Astrocyte of the hippocampus (primary cell): ENCODE results near the gene SORL1-AS1.
"Not testable (repeated sequence)": the region's sequence is repeated elsewhere in the genome, so short reads cannot be mapped to it uniquely, and the experiment has no call there.

Experiments
- DNase-seq: peaks from one replicate; pipeline ENCODE4 v3.0.0; 2011; ENCODE audit warnings: low read depth, low spot score

Gene SORL1-AS1

GRCh38 chr11:121429556-121429955, 23.2 kb downstream of the SORL1-AS1 start:
- no peak for DNase-seq

GRCh38 chr11:121427400-121427744, 25.4 kb downstream of the SORL1-AS1 start:
- no peak for DNase-seq

GRCh38 chr11:121426476-121427399, 26.0 kb downstream of the SORL1-AS1 start:
- peak; percentile 56 for DNase-seq

- DNase-seq = no peak
These were observed 26.9 kb downstream of the SORL1-AS1 start for GRCh38 chr11:121425828-121426227.

- DNase-seq = no peak
These were observed 30.1 kb downstream of the SORL1-AS1 start for GRCh38 chr11:121422675-121423074.

GRCh38 chr11:121421149-121421901, 31.4 kb downstream of the SORL1-AS1 start:
- DNase-seq = peak; percentile 15

GRCh38 chr11:121420398-121420797, 32.4 kb downstream of the SORL1-AS1 start:
- DNase-seq = no peak

GRCh38 chr11:121419836-121420235, 32.9 kb downstream of the SORL1-AS1 start:
- no peak for DNase-seq

- DNase-seq = peak; percentile 4
These were observed 34.1 kb downstream of the SORL1-AS1 start for GRCh38 chr11:121418625-121419114.

- DNase-seq = no peak
These were observed 35.2 kb downstream of the SORL1-AS1 start for GRCh38 chr11:121417607-121418006.

GRCh38 chr11:121417055-121417551, 35.7 kb downstream of the SORL1-AS1 start:
- peak; percentile 98 for DNase-seq

GRCh38 chr11:121415856-121416255, 36.9 kb downstream of the SORL1-AS1 start:
- peak; percentile 27 for DNase-seq

- no peak for DNase-seq
These were observed 38.4 kb downstream of the SORL1-AS1 start for GRCh38 chr11:121414141-121414913.

GRCh38 chr11:121412711-121413415, 39.9 kb downstream of the SORL1-AS1 start:
- DNase-seq = peak; percentile 27

- DNase-seq = peak; percentile 6
These were observed 40.7 kb downstream of the SORL1-AS1 start for GRCh38 chr11:121412000-121412587.

GRCh38 chr11:121411330-121411729, 41.4 kb downstream of the SORL1-AS1 start:
- DNase-seq = not testable (repeated sequence)

GRCh38 chr11:121410041-121410440, 42.7 kb downstream of the SORL1-AS1 start:
- not testable (repeated sequence) for DNase-seq

GRCh38 chr11:121408830-121409229, 43.9 kb downstream of the SORL1-AS1 start:
- DNase-seq = no peak

GRCh38 chr11:121406291-121406690, 46.5 kb downstream of the SORL1-AS1 start:
- DNase-seq = no peak

GRCh38 chr11:121405646-121406045, 47.1 kb downstream of the SORL1-AS1 start:
- DNase-seq = no peak
